CD4-positive, alpha-beta memory T cell (primary cell): ENCODE results near the gene SEMA3G. TPM values are rescaled to one million over a fixed set of nuclear protein-coding genes. Genes with fewer than 3 reads are reported as not detected.
A peak's percentile ranks its signal among the peaks of the same experiment; 100 is the strongest.

ENCODE experiments used
- CTCF ChIA-PET: fragments of 350-600 bp; sonication (Branson Sonifier 250); formaldehyde crosslinking; loops from one replicate; lab custom pipeline; 2021; ENCODE audit warnings: inconsistent platforms; ENCODE audit not compliant: partially characterized antibody; lab: Charles Lee
- POLR2A ChIA-PET: fragments of 350-600 bp; sonication (Branson Sonifier 250); formaldehyde crosslinking; loops from one replicate; lab custom pipeline; 2021; ENCODE audit not compliant: partially characterized antibody; lab: Charles Lee
- DNase-seq, 5 donors: peaks; one replicate each; pipeline versions ENCODE4 v3.0.0 to v3.0.0-alpha.2; 2020 to 2022; ENCODE audit warnings: mixed read lengths in 1 of 5
- H3K27ac ChIP-seq: one replicate; pipeline ENCODE4 v1.7.0; 2013; ENCODE audit warnings: low read depth, low read length
- H3K27me3 ChIP-seq: 2 replicates; pipeline ENCODE4 v1.7.0; 2013; ENCODE audit warnings: mild to moderate bottlenecking, low read length, moderate library complexity; ENCODE audit not compliant: insufficient read depth
- H3K36me3 ChIP-seq: 2 replicates; pipeline ENCODE4 v1.7.0; 2013; ENCODE audit warnings: mild to moderate bottlenecking, low read length, moderate library complexity; ENCODE audit not compliant: insufficient read depth
- H3K4me1 ChIP-seq: 2 replicates; pipeline ENCODE4 v1.7.0; 2013; ENCODE audit warnings: mild to moderate bottlenecking, low read length, moderate library complexity; ENCODE audit not compliant: insufficient read depth
- H3K4me3 ChIP-seq, 2 donors: one replicate each; pipeline ENCODE4 v1.7.0; 2013; ENCODE audit warnings: low read length in 2 of 2, mild to moderate bottlenecking in 1 of 2
- H3K9me3 ChIP-seq, 2 donors: one replicate each; pipeline ENCODE4 v1.7.0; 2013; ENCODE audit warnings: low read length in 2 of 2, control low read depth in 1 of 2; ENCODE audit not compliant: control insufficient read depth in 1 of 2
- H3K27ac Mint-ChIP-seq, 7 donors: one replicate each; pipeline ENCODE4 v1.8.0; 2020 to 2021; ENCODE audit warnings: mixed read lengths in 7 of 7, mild to moderate bottlenecking in 6 of 7, inconsistent platforms in 3 of 7, moderate library complexity in 3 of 7
- H3K27me3 Mint-ChIP-seq, 2 donors: one replicate each; pipeline ENCODE4 v1.8.0; 2020 to 2021; ENCODE audit warnings: mixed read lengths in 2 of 2
- H3K36me3 Mint-ChIP-seq, 2 donors: one replicate each; pipeline ENCODE4 v1.8.0; 2020 to 2021; ENCODE audit warnings: mixed read lengths in 2 of 2, inconsistent platforms in 1 of 2, mild to moderate bottlenecking in 1 of 2
- H3K4me1 Mint-ChIP-seq, 4 donors: one replicate each; pipeline ENCODE4 v1.8.0; 2020 to 2021; ENCODE audit warnings: mixed read lengths in 4 of 4, mild to moderate bottlenecking in 1 of 4
- H3K4me3 Mint-ChIP-seq, 8 donors: one replicate each; pipeline ENCODE4 v1.8.0; 2020 to 2021; ENCODE audit warnings: mixed read lengths in 8 of 8, mild to moderate bottlenecking in 7 of 8, moderate library complexity in 6 of 8, inconsistent platforms in 3 of 8
- H3K9me3 Mint-ChIP-seq, 8 donors: one replicate each; pipeline ENCODE4 v1.8.0; 2020 to 2021; ENCODE audit warnings: mixed read lengths in 8 of 8, mild to moderate bottlenecking in 5 of 8, inconsistent platforms in 3 of 8, moderate library complexity in 1 of 8
- intact Hi-C: fragments of 100-400 bp; cut with micrococcal nuclease; formaldehyde crosslinking; loops from one replicate; pipeline ENCODE4 v1.15.1; 2023
- polyA plus RNA-seq, 2 donors: library from polyadenylated mRNA; unstranded; fragments of 300-500 nt; fragmentation: Illumina TruSeq; gene quantifications; one replicate each; pipeline ENCODE4 v1.2.3, GENCODE V29; 2021
- total RNA-seq, 2 experiments: library from RNA; stranded (reverse); gene quantifications; one replicate each; pipeline ENCODE4 v1.2.3, GENCODE V29; 2021

SEMA3G gene
- total and polyA plus RNA-seq, 4 experiments from 2014 or later, result 0.17 to 0.29 (median 0.22) TPM; not detected in 1

GRCh38 chr3:52403271-52403841 lies 41.5 kb downstream of the SEMA3G start:
- ChIA-PET POLR2A (no interaction called here), CTCF (no interaction called here)
- peak overlapping the region in 2 of 7 donors; percentile 60 to 62 for H3K27ac Mint-ChIP-seq
- Histone ChIP-seq H3K9me3 (no peaks in the 10 kb centered on the region), H3K4me1 (peaks cover 8% of the 10 kb centered on the region), H3K36me3 (peaks cover 85% of the 10 kb centered on the region), H3K27ac (no peak overlapping the region), H3K27me3 (no peaks in the 10 kb centered on the region), H3K4me3 (no peak overlapping the region)
- H3K27me3 Mint-ChIP-seq, result no peaks in the 10 kb centered on the region
- H3K9me3 Mint-ChIP-seq, result no peaks in the 10 kb centered on the region
- DNase-seq, result no peak
- peaks cover 4 to 13% (median 7%) of the 10 kb centered on the region in 4 donors for H3K4me1 Mint-ChIP-seq
- H3K36me3 Mint-ChIP-seq, result peaks cover 38 to 79% of the 10 kb centered on the region in 2 donors
- intact Hi-C loops, result no loop called here
- peak overlapping the region in 1 of 8 donors; percentile 35 for H3K4me3 Mint-ChIP-seq

DNA sequence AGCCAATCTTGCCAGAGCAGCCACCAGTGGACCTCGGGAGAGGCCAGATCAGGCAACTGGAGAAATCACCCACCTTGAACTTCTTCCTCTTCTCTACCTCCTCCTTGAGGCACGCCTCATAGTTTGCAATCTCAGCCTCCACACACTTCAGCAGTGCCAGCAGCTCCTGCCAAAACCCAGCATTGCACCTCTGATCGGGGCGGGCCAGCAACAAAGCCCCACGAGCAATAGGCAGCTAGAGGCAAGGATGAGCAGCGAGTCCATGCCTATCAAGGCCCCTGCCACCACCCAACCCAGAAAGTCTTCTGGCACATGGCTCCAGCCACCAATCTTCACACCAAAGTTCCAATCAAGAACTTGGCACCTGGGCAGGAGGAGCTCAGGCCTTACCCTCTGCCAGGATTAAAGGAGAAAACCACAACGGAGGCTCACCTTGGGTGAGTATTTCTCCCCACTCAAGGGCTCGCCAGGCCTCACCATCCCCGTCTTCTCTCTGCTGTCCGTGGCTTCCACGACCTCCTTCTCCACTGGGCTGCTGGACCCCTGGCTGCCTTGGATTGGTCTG lies 42.1 kb downstream of the SEMA3G start:
- H3K36me3 Mint-ChIP-seq, result peaks cover 32 to 79% of the 10 kb centered on the region in 2 donors
- ChIA-PET POLR2A (no interaction called here), CTCF (no interaction called here)
- intact Hi-C loops, result no loop called here
- no peak overlapping the region for H3K27ac Mint-ChIP-seq
- H3K4me1 Mint-ChIP-seq, result peaks cover 0 to 7% (median 3%) of the 10 kb centered on the region in 4 donors
- peaks cover 2% of the 10 kb centered on the region for H3K4me1 ChIP-seq
- H3K9me3 ChIP-seq, result no peaks in the 10 kb centered on the region
- no peaks in the 10 kb centered on the region for H3K27me3 ChIP-seq
- no peak overlapping the region for H3K4me3 ChIP-seq
- no peak for DNase-seq
- no peak overlapping the region for H3K4me3 Mint-ChIP-seq
- no peak overlapping the region for H3K27ac ChIP-seq
- H3K27me3 Mint-ChIP-seq, result no peaks in the 10 kb centered on the region
- peaks cover 81% of the 10 kb centered on the region for H3K36me3 ChIP-seq
- H3K9me3 Mint-ChIP-seq, result no peaks in the 10 kb centered on the region

GRCh38 chr3:52402101-52402521 lies 42.8 kb downstream of the SEMA3G start:
- H3K9me3 ChIP-seq, result no peaks in the 10 kb centered on the region
- no peak for DNase-seq
- no peaks in the 10 kb centered on the region for H3K27me3 ChIP-seq
- Mint-ChIP-seq H3K27me3 (no peaks in the 10 kb centered on the region), H3K4me3 (no peak overlapping the region), H3K4me1 (peaks cover 0 to 4% (median under 1%) of the 10 kb centered on the region in 4 donors), H3K9me3 (no peaks in the 10 kb centered on the region), H3K27ac (no peak overlapping the region), H3K36me3 (peaks cover 33 to 80% of the 10 kb centered on the region in 2 donors)
- no peak overlapping the region for H3K4me3 ChIP-seq
- H3K27ac ChIP-seq, result no peak overlapping the region
- H3K36me3 ChIP-seq, result peaks cover 74% of the 10 kb centered on the region
- H3K4me1 ChIP-seq, result no peaks in the 10 kb centered on the region
- intact Hi-C loops, result no loop called here
- ChIA-PET CTCF (no interaction called here), POLR2A (no interaction called here)

GRCh38 chr3:52401551-52401950 lies 43.4 kb downstream of the SEMA3G start:
- intact Hi-C loops, result no loop called here
- POLR2A ChIA-PET, result no interaction called here

GRCh38 chr3:52401021-52401420 lies 43.9 kb downstream of the SEMA3G start:
- Histone ChIP-seq H3K4me3 (no peak overlapping the region), H3K4me1 (no peaks in the 10 kb centered on the region), H3K27me3 (no peaks in the 10 kb centered on the region), H3K27ac (no peak overlapping the region), H3K9me3 (no peaks in the 10 kb centered on the region), H3K36me3 (peaks cover 64% of the 10 kb centered on the region)
- Mint-ChIP-seq H3K27me3 (no peaks in the 10 kb centered on the region), H3K36me3 (peaks cover 33 to 77% of the 10 kb centered on the region in 2 donors), H3K4me1 (peaks cover 0 to 2% (median 0%) of the 10 kb centered on the region in 4 donors), H3K9me3 (no peaks in the 10 kb centered on the region), H3K4me3 (no peak overlapping the region), H3K27ac (peak overlapping the region in 3 of 7 donors; percentile 30 to 35 (median 30))
- ChIA-PET CTCF (no interaction called here), POLR2A (no interaction called here)
- DNase-seq, result no peak
- intact Hi-C loops, result no loop called here

More at GRCh38 chr3:52401551-52401950, 43.4 kb downstream of the SEMA3G start:
- Histone ChIP-seq H3K36me3 (peaks cover 69% of the 10 kb centered on the region), H3K9me3 (no peaks in the 10 kb centered on the region), H3K4me3 (no peak overlapping the region), H3K27me3 (no peaks in the 10 kb centered on the region), H3K27ac (no peak overlapping the region), H3K4me1 (no peaks in the 10 kb centered on the region)
- no peak overlapping the region for H3K4me3 Mint-ChIP-seq
- peaks cover 33 to 79% of the 10 kb centered on the region in 2 donors for H3K36me3 Mint-ChIP-seq
- H3K27me3 Mint-ChIP-seq, result no peaks in the 10 kb centered on the region
- CTCF ChIA-PET, result no interaction called here
- no peak overlapping the region for H3K27ac Mint-ChIP-seq
- peaks cover 0 to 2% (median 0%) of the 10 kb centered on the region in 4 donors for H3K4me1 Mint-ChIP-seq
- no peak for DNase-seq
- H3K9me3 Mint-ChIP-seq, result no peaks in the 10 kb centered on the region

DNA sequence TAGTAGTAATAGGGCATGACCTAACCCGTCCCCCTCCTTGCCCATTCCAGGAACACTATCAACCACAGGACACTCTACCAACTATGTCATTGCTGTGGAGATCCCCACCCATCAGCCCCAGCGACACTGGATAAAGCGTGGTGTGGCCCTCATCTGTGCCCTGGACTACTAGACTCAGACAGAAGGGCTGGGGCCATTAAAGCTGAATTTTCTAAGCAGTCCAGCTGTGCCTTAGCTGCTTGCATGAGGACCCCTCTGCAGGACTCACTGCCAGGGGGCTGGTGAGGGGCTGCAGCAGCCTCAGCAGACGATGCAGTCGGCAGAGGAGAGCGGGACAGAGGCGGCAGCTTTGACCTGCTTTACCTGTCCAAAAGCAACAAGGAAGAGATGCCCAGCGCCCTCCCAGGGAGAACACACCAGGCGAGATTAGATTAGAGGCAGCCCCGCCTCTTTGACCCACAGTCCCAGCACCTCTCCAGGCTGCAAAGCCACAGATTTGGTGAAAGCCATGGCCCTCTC lies 44.6 kb downstream of the SEMA3G start:
- DNase-seq, result no peak

GRCh38 chr3:52399593-52399992 lies 45.3 kb downstream of the SEMA3G start:
- DNase-seq, result no peak
- no peaks in the 10 kb centered on the region for H3K4me1 ChIP-seq
- H3K4me3 ChIP-seq, result no peak overlapping the region
- Mint-ChIP-seq H3K4me3 (no peak overlapping the region), H3K4me1 (no peaks in the 10 kb centered on the region), H3K27ac (no peak overlapping the region), H3K9me3 (no peaks in the 10 kb centered on the region), H3K27me3 (no peaks in the 10 kb centered on the region), H3K36me3 (peaks cover 27 to 68% of the 10 kb centered on the region in 2 donors)
- no peak overlapping the region for H3K27ac ChIP-seq
- no peaks in the 10 kb centered on the region for H3K9me3 ChIP-seq
- H3K27me3 ChIP-seq, result no peaks in the 10 kb centered on the region
- POLR2A ChIA-PET, result interaction anchor here (1.1 kb wide), 1 partner anchor 345 kb away, joined by 3 read pairs; no protein-coding TSS in a partner anchor
- CTCF ChIA-PET, result no interaction called here
- peaks cover 49% of the 10 kb centered on the region for H3K36me3 ChIP-seq
- intact Hi-C loops, result no loop called here

More for the DNA sequence above, 44.6 kb downstream of the SEMA3G start:
- Histone ChIP-seq H3K4me3 (no peak overlapping the region), H3K36me3 (peaks cover 57% of the 10 kb centered on the region), H3K27me3 (no peaks in the 10 kb centered on the region), H3K27ac (no peak overlapping the region), H3K9me3 (no peaks in the 10 kb centered on the region), H3K4me1 (no peaks in the 10 kb centered on the region)
- intact Hi-C loops, result no loop called here
- Mint-ChIP-seq H3K36me3 (peaks cover 28 to 73% of the 10 kb centered on the region in 2 donors), H3K27me3 (no peaks in the 10 kb centered on the region), H3K27ac (peak overlapping the region in 3 of 7 donors; percentile 13 to 75 (median 19)), H3K4me1 (peaks cover 0 to 2% (median 0%) of the 10 kb centered on the region in 4 donors), H3K4me3 (no peak overlapping the region), H3K9me3 (no peaks in the 10 kb centered on the region)
- CTCF ChIA-PET, result no interaction called here
- POLR2A ChIA-PET, result no interaction called here
